Measurements from ENCODE around the gene ZBTB7B. TPM values are rescaled to one million over a fixed set of nuclear protein-coding genes. Genes with fewer than 3 reads are reported as not detected.

Gene ZBTB7B
- total RNA-seq, 1 donor from 2014 or later: 58.9 TPM

GRCh38 chr1:155063550-155064110 is 61.0 kb downstream of the ZBTB7B start, which contains the start of gene EFNA4:
Gene EFNA4 (plus strand): TSS chr1:155063740. CDS start chr1:155063824, 84 bp downstream.
- intact Hi-C loops (cut with micrococcal nuclease): no loop called here
- ATAC-seq (peak; percentile 91), DNase-seq (peak; percentile 85)

GRCh38 chr1:155064111-155064831 is 61.7 kb downstream of the ZBTB7B start:
- peak; percentile 39 for DNase-seq
- intact Hi-C loops (cut with micrococcal nuclease): no loop called here
- peak; percentile 9 for ATAC-seq

- no peak for DNase-seq
- no peak for ATAC-seq
- intact Hi-C loops (cut with micrococcal nuclease): no loop called here
Observed at GRCh38 chr1:155064832-155065429, 62.3 kb downstream of the ZBTB7B start.

GRCh38 chr1:155066777-155067176 is 64.2 kb downstream of the ZBTB7B start:
- intact Hi-C loops (cut with micrococcal nuclease): no loop called here
- DNase-seq (no peak), ATAC-seq (no peak)

Small RNAs within 50 kb of the gene (microRNA-seq; reads per million reads assigned to microRNA genes)
- not detected for gene MIR4258 (ENCODE audit: borderline number of aligned reads)

Other genes starting within 250 kb of the ZBTB7B start
- gene KCNN3, start 132.5 kb upstream of the ZBTB7B start, total RNA-seq: 4.0 TPM
- 66.6 TPM for gene PMVK, start 66.1 kb upstream of the ZBTB7B start, total RNA-seq
- gene PBXIP1, start 46.7 kb upstream of the ZBTB7B start, total RNA-seq: 60.4 TPM
- gene PYGO2, start 41.0 kb upstream of the ZBTB7B start, total RNA-seq: 14.7 TPM
- 62.1 TPM for gene SHC1, start 32.1 kb upstream of the ZBTB7B start, total RNA-seq
- 16.7 TPM for gene CKS1B, start 28.1 kb upstream of the ZBTB7B start, total RNA-seq
- gene FLAD1, start 19.5 kb upstream of the ZBTB7B start, total RNA-seq: 31.4 TPM
- not detected for gene LENEP, start 9.2 kb upstream of the ZBTB7B start, total RNA-seq
- gene DCST2, start 31.0 kb downstream of the ZBTB7B start, total RNA-seq: 0.37 TPM
- gene DCST1, start 31.0 kb downstream of the ZBTB7B start, total RNA-seq: not detected
- gene ADAM15, start 48.5 kb downstream of the ZBTB7B start, total RNA-seq: 84.2 TPM
- gene EFNA4, start 60.9 kb downstream of the ZBTB7B start, total RNA-seq: 2.3 TPM
- gene EFNA3, start 76.0 kb downstream of the ZBTB7B start, total RNA-seq: 1.1 TPM
- 51.0 TPM for gene EFNA1, start 125.1 kb downstream of the ZBTB7B start, total RNA-seq
- gene SLC50A1, start 133.1 kb downstream of the ZBTB7B start, total RNA-seq: 8.8 TPM
- gene DPM3, start 137.7 kb downstream of the ZBTB7B start, total RNA-seq: 52.4 TPM
- gene KRTCAP2, start 170.5 kb downstream of the ZBTB7B start, total RNA-seq: 134 TPM
- 0.22 TPM for gene TRIM46, start 171.0 kb downstream of the ZBTB7B start, total RNA-seq
- gene THBS3, start 205.1 kb downstream of the ZBTB7B start, total RNA-seq: 6.3 TPM
- gene MTX1, start 205.9 kb downstream of the ZBTB7B start, total RNA-seq: 14.1 TPM

Data from left ventricle myocardium superior (tissue), 1 donor.